Measurements from ENCODE around the gene C2orf92.
"Not testable (repeated sequence)": the region's sequence is repeated elsewhere in the genome, so short reads cannot be mapped to it uniquely, and the experiment has no call there.

C2orf92 gene

GRCh38 chr2:97708048-97708380 is 38.5 kb downstream of the C2orf92 start:
- H3K4me2 ChIP-seq (ENCODE audit: low read depth, low read length) = no peak overlapping the region
- DNase-seq = no peak

GRCh38 chr2:97708608-97709007 is 39.1 kb downstream of the C2orf92 start:
- Histone ChIP-seq H4K20me1 (ENCODE audit: insufficient read depth, low read length) (no peaks in the 10 kb centered on the region), H3K4me2 (ENCODE audit: low read depth, low read length) (no peak overlapping the region), H3K36me3 (replicated peaks; ENCODE audit: insufficient read depth, low read length) (no peaks in the 10 kb centered on the region), H3K9me2 (replicated peaks; ENCODE audit: insufficient read depth, low read length) (no peaks in the 10 kb centered on the region), H3K9ac (ENCODE audit: low read length) (no peak overlapping the region), H3F3A (ENCODE audit: insufficient read depth, low read length) (no peaks in the 10 kb centered on the region), H3K9me3 (replicated peaks; ENCODE audit: insufficient read depth, low read length) (no peaks in the 10 kb centered on the region), H3K4me1 (ENCODE audit: low read length) (no peaks in the 10 kb centered on the region), H3K27ac (ENCODE audit: low read length) (no peak overlapping the region), H2AFZ (ENCODE audit: low read length) (no peak overlapping the region), H3K27me3 (replicated peaks; ENCODE audit: insufficient read depth, low read length) (no peaks in the 10 kb centered on the region; the same call in 1 of the 2 replicates), H3K79me2 (ENCODE audit: low read length) (no peaks in the 10 kb centered on the region), H3K4me3 (ENCODE audit: low read length) (no peak overlapping the region)
- no peak for DNase-seq
- TF ChIP-seq CTCF (IDR thresholded peaks at IDR 0.05; ENCODE audit: low read length) (no peak), EZH2phosphoT487 (IDR thresholded peaks at IDR 0.05; ENCODE audit: low read length) (no peak), EZH2 (optimal IDR thresholded peaks at IDR 0.05; ENCODE audit: low read depth, low read length) (no peak)

More at GRCh38 chr2:97708048-97708380, 38.5 kb downstream of the C2orf92 start:
- no peak overlapping the region for H3K4me3 ChIP-seq (ENCODE audit: low read length)
- H3K79me2 ChIP-seq (ENCODE audit: low read length) = no peaks in the 10 kb centered on the region
- no peak overlapping the region for H2AFZ ChIP-seq (ENCODE audit: low read length)
- H3K9ac ChIP-seq (ENCODE audit: low read length) = no peak overlapping the region
- TF ChIP-seq CTCF (IDR thresholded peaks at IDR 0.05; ENCODE audit: low read length) = no peak
- no peak for TF ChIP-seq EZH2phosphoT487 (IDR thresholded peaks at IDR 0.05; ENCODE audit: low read length)
- TF ChIP-seq EZH2 (optimal IDR thresholded peaks at IDR 0.05; ENCODE audit: low read depth, low read length) = no peak
- H4K20me1 ChIP-seq (ENCODE audit: insufficient read depth, low read length) = no peaks in the 10 kb centered on the region
- no peaks in the 10 kb centered on the region for H3K9me3 ChIP-seq (replicated peaks; ENCODE audit: insufficient read depth, low read length)
- no peaks in the 10 kb centered on the region for H3K36me3 ChIP-seq (replicated peaks; ENCODE audit: insufficient read depth, low read length)
- H3F3A ChIP-seq (ENCODE audit: insufficient read depth, low read length) = no peaks in the 10 kb centered on the region
- H3K9me2 ChIP-seq (replicated peaks; ENCODE audit: insufficient read depth, low read length) = no peaks in the 10 kb centered on the region
- H3K27ac ChIP-seq (ENCODE audit: low read length) = no peak overlapping the region
- H3K4me1 ChIP-seq (ENCODE audit: low read length) = no peaks in the 10 kb centered on the region
- no peaks in the 10 kb centered on the region; the same call in 1 of the 2 replicates for H3K27me3 ChIP-seq (replicated peaks; ENCODE audit: insufficient read depth, low read length)

GRCh38 chr2:97711394-97711711 is 41.8 kb downstream of the C2orf92 start:
- no peaks in the 10 kb centered on the region for H3K4me1 ChIP-seq (ENCODE audit: low read length)
- no peak for DNase-seq
- H4K20me1 ChIP-seq (ENCODE audit: insufficient read depth, low read length) = no peaks in the 10 kb centered on the region
- no peaks in the 10 kb centered on the region for H3F3A ChIP-seq (ENCODE audit: insufficient read depth, low read length)
- H3K9ac ChIP-seq (ENCODE audit: low read length) = no peak overlapping the region
- H3K79me2 ChIP-seq (ENCODE audit: low read length) = no peaks in the 10 kb centered on the region
- H3K27me3 ChIP-seq (replicated peaks; ENCODE audit: insufficient read depth, low read length) = no peaks in the 10 kb centered on the region; the same call in 1 of the 2 replicates
- H3K9me3 ChIP-seq (replicated peaks; ENCODE audit: insufficient read depth, low read length) = no peaks in the 10 kb centered on the region
- H3K4me2 ChIP-seq (ENCODE audit: low read depth, low read length) = no peak overlapping the region
- no peak for TF ChIP-seq EZH2phosphoT487 (IDR thresholded peaks at IDR 0.05; ENCODE audit: low read length)
- no peak for TF ChIP-seq EZH2 (optimal IDR thresholded peaks at IDR 0.05; ENCODE audit: low read depth, low read length)
- no peak for TF ChIP-seq CTCF (IDR thresholded peaks at IDR 0.05; ENCODE audit: low read length)
- no peak overlapping the region for H3K27ac ChIP-seq (ENCODE audit: low read length)
- no peak overlapping the region for H2AFZ ChIP-seq (ENCODE audit: low read length)
- no peaks in the 10 kb centered on the region for H3K9me2 ChIP-seq (replicated peaks; ENCODE audit: insufficient read depth, low read length)
- H3K36me3 ChIP-seq (replicated peaks; ENCODE audit: insufficient read depth, low read length) = no peaks in the 10 kb centered on the region
- no peak overlapping the region for H3K4me3 ChIP-seq (ENCODE audit: low read length)

- H3K4me1 ChIP-seq (ENCODE audit: low read length); H3K9me3 ChIP-seq (replicated peaks; ENCODE audit: insufficient read depth, low read length); H3K9ac ChIP-seq (ENCODE audit: low read length); H3K4me3 ChIP-seq (ENCODE audit: low read length); H3K9me2 ChIP-seq (replicated peaks; ENCODE audit: insufficient read depth, low read length); H3K4me2 ChIP-seq (ENCODE audit: low read depth, low read length); H3K27ac ChIP-seq (ENCODE audit: low read length); H3F3A ChIP-seq (ENCODE audit: insufficient read depth, low read length); H3K27me3 ChIP-seq (replicated peaks; ENCODE audit: insufficient read depth, low read length); H2AFZ ChIP-seq (ENCODE audit: low read length); DNase-seq; H3K79me2 ChIP-seq (ENCODE audit: low read length); H3K36me3 ChIP-seq (replicated peaks; ENCODE audit: insufficient read depth, low read length); H4K20me1 ChIP-seq (ENCODE audit: insufficient read depth, low read length): not testable (repeated sequence)
These were observed 42.7 kb downstream of the C2orf92 start for GRCh38 chr2:97712175-97712574.
